ENCODE data around the gene SPEG.

The SPEG gene

DNA sequence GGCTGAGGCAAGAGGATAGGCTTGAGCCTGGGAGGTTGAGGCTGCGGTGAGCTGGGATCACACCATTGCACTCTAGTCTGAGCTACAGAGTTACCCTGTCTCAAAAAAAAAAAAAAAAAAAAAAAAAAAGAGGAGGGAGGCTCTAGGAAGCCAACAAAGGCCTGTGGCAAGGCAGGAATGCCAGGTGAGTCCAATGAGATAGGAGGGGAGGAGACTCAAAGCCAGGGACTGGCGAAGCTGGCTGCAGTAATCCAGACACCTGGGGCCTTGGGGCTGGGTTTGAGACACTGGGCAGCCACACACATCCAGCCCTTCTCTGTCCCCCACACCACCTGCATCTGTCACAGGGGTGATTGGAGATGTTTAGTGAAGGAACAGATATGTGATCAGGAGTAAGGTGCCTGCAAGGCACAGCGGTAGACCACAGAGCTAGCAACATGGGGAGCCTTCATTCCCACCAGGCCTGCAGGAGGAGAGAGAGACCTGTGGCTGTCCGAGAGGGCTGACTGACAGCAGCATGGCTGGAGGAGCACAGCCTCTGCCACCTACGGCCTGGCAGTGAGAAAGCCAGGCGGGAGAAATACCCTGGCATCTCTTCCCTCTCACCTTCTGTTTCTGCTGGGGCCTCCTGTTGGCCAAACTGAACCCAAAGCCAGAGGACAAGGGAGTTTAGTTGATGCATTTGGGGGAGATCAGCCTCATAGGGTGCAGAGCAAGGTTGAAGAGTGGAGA, 99.5 kb downstream of the SPEG start:
- Histone ChIP-seq H3K27me3 (ENCODE audit: insufficient read depth, low read length) (peaks cover 7% of the 10 kb centered on the region), H3K79me2 (ENCODE audit: insufficient read depth, low read length) (no peaks in the 10 kb centered on the region), H4K20me1 (ENCODE audit: insufficient read depth, low read length) (no peaks in the 10 kb centered on the region), H3F3A (ENCODE audit: insufficient read depth, low read length) (no peaks in the 10 kb centered on the region), H2AFZ (ENCODE audit: low read length) (no peak overlapping the region), H3K4me3 (ENCODE audit: low read depth, low read length, poor library complexity, severe bottlenecking) (no peak overlapping the region), H3K36me3 (ENCODE audit: insufficient read depth, low read length) (no peaks in the 10 kb centered on the region), H3K9me2 (ENCODE audit: low read depth, low read length) (no peaks in the 10 kb centered on the region), H3K27ac (ENCODE audit: low read depth, low read length, poor library complexity, severe bottlenecking) (no peak overlapping the region), H3K9ac (ENCODE audit: low read length) (no peak overlapping the region), H3K4me1 (ENCODE audit: insufficient read depth, low read length, severe bottlenecking) (no peaks in the 10 kb centered on the region), H3K4me2 (ENCODE audit: low read length) (no peak overlapping the region), H3K9me3 (ENCODE audit: low read length) (no peaks in the 10 kb centered on the region)
- no peak for TF ChIP-seq CTCF (IDR thresholded peaks at IDR 0.05; ENCODE audit: low read length)
- no peak for TF ChIP-seq EZH2 (IDR thresholded peaks at IDR 0.05; ENCODE audit: borderline replicate concordance, low read length)

- peaks cover 7% of the 10 kb centered on the region; the same call in 1 of the 2 replicates for H3K27me3 ChIP-seq (ENCODE audit: insufficient read depth, low read length)
Measured at GRCh38 chr2:219536425-219536824, 101.8 kb downstream of the SPEG start.

GRCh38 chr2:219536967-219537366, 102.3 kb downstream of the SPEG start:
- TF ChIP-seq CTCF (IDR thresholded peaks at IDR 0.05; ENCODE audit: low read length): no peak
- no peak for TF ChIP-seq EZH2 (IDR thresholded peaks at IDR 0.05; ENCODE audit: borderline replicate concordance, low read length)
- Histone ChIP-seq H4K20me1 (ENCODE audit: insufficient read depth, low read length) (no peaks in the 10 kb centered on the region), H3K4me2 (ENCODE audit: low read length) (no peak overlapping the region)

More at GRCh38 chr2:219536425-219536824, 101.8 kb downstream of the SPEG start:
- Histone ChIP-seq H3K27ac (ENCODE audit: low read depth, low read length, poor library complexity, severe bottlenecking) (no peak overlapping the region), H3K9me2 (ENCODE audit: low read depth, low read length) (no peaks in the 10 kb centered on the region), H2AFZ (ENCODE audit: low read length) (no peak overlapping the region), H3F3A (ENCODE audit: insufficient read depth, low read length) (no peaks in the 10 kb centered on the region), H3K9me3 (ENCODE audit: low read length) (no peaks in the 10 kb centered on the region), H3K36me3 (ENCODE audit: insufficient read depth, low read length) (peaks cover 11% of the 10 kb centered on the region; the same call in 1 of the 2 replicates), H3K4me2 (ENCODE audit: low read length) (no peak overlapping the region), H3K79me2 (ENCODE audit: insufficient read depth, low read length) (no peaks in the 10 kb centered on the region), H3K9ac (ENCODE audit: low read length) (no peak overlapping the region), H3K4me1 (ENCODE audit: insufficient read depth, low read length, severe bottlenecking) (no peaks in the 10 kb centered on the region), H4K20me1 (ENCODE audit: insufficient read depth, low read length) (no peaks in the 10 kb centered on the region), H3K4me3 (ENCODE audit: low read depth, low read length, poor library complexity, severe bottlenecking) (no peak overlapping the region)
- no peak for TF ChIP-seq CTCF (IDR thresholded peaks at IDR 0.05; ENCODE audit: low read length)
- TF ChIP-seq EZH2 (IDR thresholded peaks at IDR 0.05; ENCODE audit: borderline replicate concordance, low read length): no peak

More at GRCh38 chr2:219536967-219537366, 102.3 kb downstream of the SPEG start:
- Histone ChIP-seq H3K27me3 (ENCODE audit: insufficient read depth, low read length) (peaks cover 7% of the 10 kb centered on the region; the same call in 1 of the 2 replicates), H3K36me3 (ENCODE audit: insufficient read depth, low read length) (peaks cover 11% of the 10 kb centered on the region; the same call in 1 of the 2 replicates), H3K9me2 (ENCODE audit: low read depth, low read length) (no peaks in the 10 kb centered on the region), H3K9me3 (ENCODE audit: low read length) (no peaks in the 10 kb centered on the region), H3K4me1 (ENCODE audit: insufficient read depth, low read length, severe bottlenecking) (peaks cover 2% of the 10 kb centered on the region), H3K4me3 (ENCODE audit: low read depth, low read length, poor library complexity, severe bottlenecking) (no peak overlapping the region), H3K9ac (ENCODE audit: low read length) (no peak overlapping the region), H3F3A (ENCODE audit: insufficient read depth, low read length) (no peaks in the 10 kb centered on the region), H2AFZ (ENCODE audit: low read length) (no peak overlapping the region), H3K27ac (ENCODE audit: low read depth, low read length, poor library complexity, severe bottlenecking) (no peak overlapping the region), H3K79me2 (ENCODE audit: insufficient read depth, low read length) (no peaks in the 10 kb centered on the region)

All from OCI-LY1 (cell line).